Chondrocyte (in vitro differentiated cells): ENCODE data around the gene TNIP1. TPM values are rescaled to one million over a fixed set of nuclear protein-coding genes. Genes with fewer than 3 reads are reported as not detected.

Source experiments
- DNase-seq: peaks from one replicate; pipeline ENCODE4 v3.0.0; 2021; ENCODE audit warnings: mixed read lengths, low spot score
- H3K27ac Mint-ChIP-seq: one replicate; pipeline ENCODE4 v1.8.0; 2021; ENCODE audit warnings: mild to moderate bottlenecking, moderate library complexity, mixed read lengths; ENCODE audit not compliant: unreplicated experiment
- H3K27me3 Mint-ChIP-seq: 2 replicates; pipeline ENCODE4 v1.8.0; 2021; ENCODE audit warnings: low read depth, mixed read lengths
- H3K36me3 Mint-ChIP-seq: 2 replicates; pipeline ENCODE4 v1.8.0; 2021; ENCODE audit warnings: low read depth, mixed read lengths
- H3K4me1 Mint-ChIP-seq: 2 replicates; pipeline ENCODE4 v1.8.0; 2021; ENCODE audit warnings: low read depth, mild to moderate bottlenecking, mixed read lengths
- H3K4me3 Mint-ChIP-seq: one replicate; pipeline ENCODE4 v1.8.0; 2021; ENCODE audit warnings: mild to moderate bottlenecking, moderate library complexity, mixed read lengths; ENCODE audit not compliant: unreplicated experiment
- H3K9me3 Mint-ChIP-seq: 2 replicates; pipeline ENCODE4 v1.8.0; 2021; ENCODE audit warnings: low read depth, mixed read lengths
- total RNA-seq: library from RNA; stranded (reverse); gene quantifications from 3 replicates; pipeline ENCODE4 v1.2.1, GENCODE V29; 2021
- TF ChIP-seq, protein P1 (sequence below): fragments of 200-600 bp; sonication (generic); IDR thresholded peaks from 2 replicates; pipeline ENCODE4 v1.5.0; 2021; ENCODE audit warnings: antibody characterized with exemption, mild to moderate bottlenecking, moderate library complexity

Gene TNIP1
- total RNA-seq, 1 donor from 2014 or later: 75.6 TPM

DNA sequence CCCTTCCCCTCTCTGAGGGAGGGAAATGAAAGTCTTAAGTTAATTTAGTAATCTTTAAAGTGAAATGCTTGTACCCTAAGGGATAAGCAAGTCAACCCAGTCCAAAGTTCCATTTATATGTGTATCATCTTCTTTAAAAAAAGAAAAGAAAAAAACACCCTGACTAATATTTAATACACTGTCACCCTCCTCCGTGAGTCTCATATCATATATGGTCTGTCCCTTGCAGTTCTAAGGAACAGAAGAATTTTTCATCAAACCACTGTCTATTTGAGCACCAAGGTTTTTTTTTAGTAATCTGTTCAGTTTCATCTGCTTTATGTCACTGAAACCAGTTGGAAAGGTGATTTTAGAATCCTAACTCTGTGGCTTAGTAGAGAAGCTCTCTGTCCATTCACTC lies 15.2 kb downstream of the TNIP1 start:
- Mint-ChIP-seq H3K36me3 (peaks cover 9% of the 10 kb centered on the region), H3K9me3 (no peaks in the 10 kb centered on the region), H3K4me3 (no peak overlapping the region), H3K27ac (no peak overlapping the region), H3K4me1 (peaks cover 77% of the 10 kb centered on the region), H3K27me3 (no peaks in the 10 kb centered on the region)
- no peak for DNase-seq
- TF ChIP-seq, protein P1, sequence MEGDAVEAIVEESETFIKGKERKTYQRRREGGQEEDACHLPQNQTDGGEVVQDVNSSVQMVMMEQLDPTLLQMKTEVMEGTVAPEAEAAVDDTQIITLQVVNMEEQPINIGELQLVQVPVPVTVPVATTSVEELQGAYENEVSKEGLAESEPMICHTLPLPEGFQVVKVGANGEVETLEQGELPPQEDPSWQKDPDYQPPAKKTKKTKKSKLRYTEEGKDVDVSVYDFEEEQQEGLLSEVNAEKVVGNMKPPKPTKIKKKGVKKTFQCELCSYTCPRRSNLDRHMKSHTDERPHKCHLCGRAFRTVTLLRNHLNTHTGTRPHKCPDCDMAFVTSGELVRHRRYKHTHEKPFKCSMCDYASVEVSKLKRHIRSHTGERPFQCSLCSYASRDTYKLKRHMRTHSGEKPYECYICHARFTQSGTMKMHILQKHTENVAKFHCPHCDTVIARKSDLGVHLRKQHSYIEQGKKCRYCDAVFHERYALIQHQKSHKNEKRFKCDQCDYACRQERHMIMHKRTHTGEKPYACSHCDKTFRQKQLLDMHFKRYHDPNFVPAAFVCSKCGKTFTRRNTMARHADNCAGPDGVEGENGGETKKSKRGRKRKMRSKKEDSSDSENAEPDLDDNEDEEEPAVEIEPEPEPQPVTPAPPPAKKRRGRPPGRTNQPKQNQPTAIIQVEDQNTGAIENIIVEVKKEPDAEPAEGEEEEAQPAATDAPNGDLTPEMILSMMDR: no peak

DNA sequence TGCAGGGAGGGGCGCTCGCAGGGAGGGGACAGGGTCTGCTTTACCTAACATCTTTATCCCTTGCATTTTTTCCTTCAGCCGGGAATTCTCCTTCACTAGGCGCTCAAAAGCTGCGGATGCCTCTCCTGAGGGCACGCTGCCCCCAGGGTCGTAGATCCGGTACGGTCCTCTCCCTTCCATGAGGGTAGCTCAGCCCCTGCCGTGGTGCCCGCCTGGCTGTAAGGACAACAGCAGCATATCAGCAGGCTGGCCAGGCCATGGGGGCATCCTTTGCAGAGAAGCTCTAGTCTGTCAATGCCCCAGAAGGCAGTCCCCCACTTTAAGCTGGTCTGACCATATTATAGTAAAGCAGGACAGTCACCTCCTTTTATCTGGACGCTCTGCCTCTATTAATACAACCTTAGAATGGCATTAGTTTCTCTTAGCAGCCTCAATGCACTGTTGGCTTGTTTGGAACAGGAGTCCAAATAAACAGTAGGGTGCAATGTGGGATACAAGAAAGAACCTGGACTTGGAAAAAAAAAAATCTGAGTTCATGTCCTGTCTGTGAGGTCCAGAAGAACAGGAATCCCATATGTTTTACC lies 15.8 kb downstream of the TNIP1 start:
- Mint-ChIP-seq H3K4me3 (no peak overlapping the region), H3K36me3 (peaks cover 9% of the 10 kb centered on the region), H3K27me3 (no peaks in the 10 kb centered on the region), H3K4me1 (peaks cover 77% of the 10 kb centered on the region), H3K9me3 (no peaks in the 10 kb centered on the region), H3K27ac (no peak overlapping the region)
- TF ChIP-seq, protein P1: no peak
- DNase-seq: no peak

GRCh38 chr5:151063142-151063989 lies 17.5 kb downstream of the TNIP1 start:
- TF ChIP-seq, protein P1: no peak
- H3K27me3 Mint-ChIP-seq: no peaks in the 10 kb centered on the region
- H3K9me3 Mint-ChIP-seq: no peaks in the 10 kb centered on the region
- no peak for DNase-seq
- peak overlapping the region; percentile 55 for H3K4me3 Mint-ChIP-seq
- peaks cover 74% of the 10 kb centered on the region for H3K4me1 Mint-ChIP-seq
- H3K27ac Mint-ChIP-seq: peak overlapping the region; percentile 99
- peaks cover 16% of the 10 kb centered on the region for H3K36me3 Mint-ChIP-seq

GRCh38 chr5:151062405-151063141 lies 18.3 kb downstream of the TNIP1 start:
- Mint-ChIP-seq H3K9me3 (no peaks in the 10 kb centered on the region), H3K4me3 (no peak overlapping the region), H3K4me1 (peaks cover 66% of the 10 kb centered on the region), H3K36me3 (peaks cover 16% of the 10 kb centered on the region), H3K27ac (peak overlapping the region; percentile 99), H3K27me3 (no peaks in the 10 kb centered on the region)
- TF ChIP-seq, protein P1: no peak
- DNase-seq: no peak

GRCh38 chr5:151060742-151061141 lies 20.1 kb downstream of the TNIP1 start:
- Mint-ChIP-seq H3K9me3 (no peaks in the 10 kb centered on the region), H3K4me3 (no peak overlapping the region), H3K36me3 (peaks cover 26% of the 10 kb centered on the region), H3K27me3 (no peaks in the 10 kb centered on the region), H3K4me1 (peaks cover 52% of the 10 kb centered on the region), H3K27ac (no peak overlapping the region)
- TF ChIP-seq, protein P1: no peak
- DNase-seq: no peak
